Midbrain (tissue), 1 donor: ENCODE data around the gene CNST.
"Not testable (repeated sequence)": the region's sequence is repeated elsewhere in the genome, so short reads cannot be mapped to it uniquely, and the experiment has no call there.

Source experiments
- DNase-seq: peaks from one replicate; lab custom pipeline; 2025; lab: John Stamatoyannopoulos, UW

CNST gene

GRCh38 chr1:246587032-246587431 is 20.8 kb downstream of the CNST start:
- no peak for DNase-seq

- DNase-seq = no peak
Measured at GRCh38 chr1:246587606-246588005, 21.4 kb downstream of the CNST start.

- no peak for DNase-seq
Measured at GRCh38 chr1:246588159-246588721, 22.0 kb downstream of the CNST start.

- not testable (repeated sequence) for DNase-seq
Measured at GRCh38 chr1:246589919-246590318, 23.7 kb downstream of the CNST start.

GRCh38 chr1:246591047-246591446 is 24.8 kb downstream of the CNST start:
- DNase-seq = no peak

- no peak for DNase-seq
Measured at GRCh38 chr1:246591504-246591903, 25.2 kb downstream of the CNST start.

DNA sequence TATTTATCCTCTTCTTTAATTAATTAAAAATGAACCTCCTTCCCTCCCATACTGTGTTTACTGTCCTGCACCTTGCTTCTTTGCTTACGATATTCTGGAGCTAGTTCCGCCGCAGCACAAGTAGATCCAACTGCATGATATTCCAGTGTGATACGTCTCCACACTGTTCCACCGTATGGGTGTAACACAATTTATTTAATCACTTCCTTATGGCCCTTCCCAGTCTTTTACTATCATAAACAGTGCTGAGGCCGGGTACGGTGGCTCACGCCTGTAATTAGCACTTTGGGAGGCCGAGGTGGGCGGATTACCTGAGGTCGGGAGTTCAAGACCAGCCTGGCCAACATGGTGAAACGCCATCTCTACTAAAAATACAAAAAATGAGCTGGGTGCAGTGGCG is 25.7 kb downstream of the CNST start:
- DNase-seq = no peak

DNA sequence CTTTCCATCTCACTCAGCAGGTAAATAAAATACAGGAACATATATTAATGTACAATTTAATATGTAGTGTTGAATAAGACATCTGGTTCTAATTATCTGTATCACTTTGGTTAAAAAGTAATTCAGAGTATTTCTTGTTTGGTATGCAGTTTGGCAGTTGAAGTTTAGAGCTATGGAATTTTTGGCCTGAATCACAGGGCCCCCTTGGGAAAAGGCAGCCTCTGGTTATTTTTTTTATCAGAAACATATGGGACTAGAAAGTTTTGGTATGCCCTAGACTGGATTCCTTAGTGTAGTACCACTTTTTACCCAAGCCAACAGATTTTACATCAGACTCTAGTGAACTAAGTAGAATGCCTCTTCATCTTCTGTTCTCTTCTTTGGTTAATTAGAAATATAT is 26.4 kb downstream of the CNST start:
- DNase-seq = no peak

GRCh38 chr1:246595146-246595545 is 28.9 kb downstream of the CNST start:
- no peak for DNase-seq

DNA sequence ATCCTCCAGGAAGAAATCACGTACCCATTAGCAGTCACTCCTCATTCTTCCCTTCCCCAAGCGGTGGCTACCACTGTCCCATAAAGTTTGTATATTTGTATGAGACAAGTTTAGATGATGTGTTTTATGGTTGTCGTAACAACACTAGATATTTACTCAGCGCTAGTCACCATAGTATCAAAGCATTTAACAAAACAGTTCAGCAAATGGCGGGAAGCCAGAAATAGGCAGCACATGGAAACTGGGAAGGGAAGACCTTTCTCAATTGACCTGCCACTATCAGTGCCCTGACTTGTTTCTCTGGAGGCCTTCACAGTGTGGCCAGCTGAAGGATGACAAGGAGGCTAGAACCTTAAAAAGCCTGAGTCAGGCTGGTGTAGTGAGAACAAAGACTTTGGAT is 31.1 kb downstream of the CNST start:
- no peak for DNase-seq

DNA sequence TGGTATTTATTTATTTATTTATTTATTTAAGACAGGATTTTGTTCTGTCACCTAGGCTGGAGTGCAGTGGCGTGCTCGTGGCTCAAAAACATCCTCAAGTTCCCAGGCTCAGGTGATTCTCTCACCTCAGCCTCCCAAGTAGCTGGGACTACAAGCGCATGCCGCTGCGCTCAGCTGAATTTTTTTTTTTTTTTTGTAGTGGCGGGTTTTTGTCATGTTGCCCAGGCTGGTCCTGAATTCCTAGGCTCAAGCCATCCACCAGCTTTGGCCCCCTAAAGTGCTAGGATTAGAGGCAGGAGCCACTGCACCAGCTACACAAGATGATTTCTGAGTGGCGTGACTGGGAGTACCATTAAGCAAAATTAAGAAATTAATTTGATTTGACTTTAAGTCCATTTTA is 31.7 kb downstream of the CNST start:
- no peak for DNase-seq

DNA sequence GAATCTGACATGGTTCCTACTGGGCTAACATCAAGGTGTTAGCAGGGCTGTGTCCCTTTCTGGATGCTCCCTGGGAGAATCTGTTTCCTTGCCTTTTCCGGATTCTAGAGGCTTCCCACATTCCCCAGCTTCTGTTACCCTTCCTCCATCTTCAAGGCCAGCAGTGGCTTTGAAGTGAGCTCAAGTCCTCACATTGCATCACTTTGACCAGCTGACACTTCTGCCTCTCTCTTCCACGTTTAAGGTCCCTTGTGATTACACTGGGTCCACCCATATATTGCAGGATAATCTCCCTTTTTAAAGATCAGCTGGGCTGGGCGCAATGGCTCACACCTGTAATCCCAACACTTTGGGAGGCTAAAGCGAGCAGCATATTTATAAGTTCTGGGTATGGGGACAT is 33.1 kb downstream of the CNST start:
- no peak for DNase-seq

GRCh38 chr1:246600579-246600978 is 34.3 kb downstream of the CNST start:
- no peak for DNase-seq

GRCh38 chr1:246602194-246602593 is 35.9 kb downstream of the CNST start:
- DNase-seq = no peak

GRCh38 chr1:246605231-246605630 is 39.0 kb downstream of the CNST start:
- DNase-seq = not testable (repeated sequence)

GRCh38 chr1:246607462-246607861 is 41.2 kb downstream of the CNST start:
- DNase-seq = no peak

DNA sequence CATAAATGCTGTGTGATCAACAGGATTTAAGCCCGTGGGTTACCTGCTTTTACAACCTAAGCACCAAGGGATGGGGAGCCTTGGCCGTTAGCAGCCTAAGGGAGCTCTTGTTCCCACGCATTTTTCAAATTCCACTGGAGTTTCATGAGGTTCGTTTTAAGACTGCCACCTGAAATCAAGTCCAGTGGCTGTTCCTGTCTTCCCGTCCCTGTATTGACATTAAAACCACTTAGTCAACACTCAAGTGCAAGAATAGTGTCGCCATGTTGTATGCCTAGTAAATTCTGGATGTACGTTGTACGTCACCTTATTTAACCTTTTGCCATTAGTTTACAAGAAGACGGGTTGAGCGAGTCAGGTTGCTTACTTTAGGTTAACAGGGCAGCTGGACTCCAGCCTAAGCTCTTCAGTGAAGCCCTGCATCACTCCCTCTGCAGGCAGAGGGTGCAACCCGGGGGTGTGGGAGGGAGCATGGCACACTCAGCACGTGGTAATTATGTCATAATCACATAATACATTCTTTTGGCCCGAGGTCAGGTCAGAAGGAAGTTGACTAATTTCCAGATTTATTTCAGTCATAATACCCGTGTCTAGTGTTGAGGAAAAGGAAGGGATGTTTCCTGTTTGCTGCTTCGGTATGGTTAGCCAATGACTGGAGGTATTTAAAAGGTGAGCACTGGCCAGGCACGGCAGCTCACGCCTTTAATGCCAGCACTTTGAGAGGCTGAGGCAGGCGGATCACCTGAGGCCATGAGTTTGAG is 42.5 kb downstream of the CNST start:
- DNase-seq = no peak

DNA sequence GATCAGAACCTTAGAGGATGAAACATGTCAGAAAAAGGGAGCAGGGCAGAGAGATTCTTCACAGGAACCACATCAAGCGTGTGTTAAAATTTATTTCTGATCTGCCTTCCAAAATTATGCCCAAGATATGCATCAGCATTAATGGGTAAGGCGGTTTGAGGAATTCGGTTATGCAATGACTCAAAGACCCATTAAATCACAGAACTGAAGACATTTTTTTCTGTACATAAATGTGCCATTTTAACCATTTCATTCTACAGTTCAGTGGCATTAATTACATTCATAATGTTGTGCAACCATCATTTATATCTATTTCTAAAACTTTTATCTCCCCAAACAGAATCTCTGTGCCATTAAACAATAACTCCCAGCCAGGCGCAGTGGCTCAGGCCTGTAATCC is 43.4 kb downstream of the CNST start:
- DNase-seq = no peak

- DNase-seq = no peak
Measured at GRCh38 chr1:246613096-246613758, 47.0 kb downstream of the CNST start.

- DNase-seq = no peak
Measured at GRCh38 chr1:246617156-246617555, 50.9 kb downstream of the CNST start.

GRCh38 chr1:246617768-246618167 is 51.5 kb downstream of the CNST start:
- peak; percentile 8 for DNase-seq

- no peak for DNase-seq
Measured at GRCh38 chr1:246618240-246618808, 52.1 kb downstream of the CNST start.

- no peak for DNase-seq
Measured at GRCh38 chr1:246622035-246622652, 55.9 kb downstream of the CNST start.
